ENCODE measurements around the gene ZCCHC14. TPM values are rescaled to one million over a fixed set of nuclear protein-coding genes. Genes with fewer than 3 reads are reported as not detected.

The ZCCHC14 gene
- total and polyA plus RNA-seq, 2 donors (not counting 1 experiment from before 2014, with no cell fraction given), result 0.70 to 4.4 TPM

DNA sequence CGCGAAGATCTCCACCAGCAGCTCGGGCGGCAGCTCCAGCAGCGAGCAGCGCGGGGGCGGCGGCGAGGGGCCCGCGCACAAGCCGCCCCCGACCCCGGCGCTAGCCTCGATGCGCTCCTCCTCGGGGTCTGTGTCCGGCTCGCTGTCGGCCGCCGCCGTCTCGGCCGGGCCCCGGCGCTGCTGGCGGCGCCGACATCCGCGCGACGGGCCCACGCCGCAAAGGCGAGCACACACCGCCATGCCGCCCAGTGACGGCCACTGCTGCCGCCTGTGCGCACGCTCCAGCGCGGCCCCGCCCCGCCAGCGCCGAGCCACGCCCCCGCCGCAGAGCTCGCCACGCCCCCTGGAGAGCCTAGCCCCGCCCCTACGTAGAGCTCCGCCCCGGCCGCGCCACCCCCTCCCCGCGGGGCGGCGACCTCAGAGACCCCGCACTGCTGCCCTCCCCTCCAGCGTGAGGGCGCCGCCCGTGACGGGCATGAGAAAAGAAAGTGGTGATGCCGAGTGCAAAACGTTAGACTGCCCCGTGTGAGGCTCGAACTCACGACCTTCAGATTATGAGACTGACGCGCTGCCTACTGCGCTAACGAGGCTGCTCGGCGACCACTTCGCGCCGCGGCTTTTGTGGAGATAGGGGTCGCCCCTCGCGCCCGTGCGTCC lies 109.2 kb downstream of the ZCCHC14 start, which contains the start of gene FBXO31:
Gene FBXO31 (minus strand): TSS at position 272 of the 657 bp plus-strand sequence. CDS start 32 bp downstream, at position 240.
- Histone ChIP-seq H3K9me3 (ENCODE audit: control extremely low read depth in 1 of 3, control insufficient read depth in 2 of 3, insufficient read depth in 1 of 3, low read length in 2 of 3) (peaks cover 0 to 2% (median 0%) of the 10 kb centered on the region in 3 donors), H3K9ac (ENCODE audit: low read length) (peak within 1 kb of the TSS; percentile 70), H3K4me3 (ENCODE audit: control extremely low read depth in 1 of 5, extremely low read depth in 1 of 5, insufficient read depth in 1 of 5, low read depth in 2 of 5, low read length in 4 of 5) (peak within 1 kb of the TSS; percentile 60 to 83 (median 75)), H3K27me3 (replicated peaks in 1 of 4; ENCODE audit: control extremely low read depth in 1 of 4, control insufficient read depth in 3 of 4, insufficient read depth in 4 of 4, low read length in 3 of 4) (no peaks in the 10 kb centered on the region), H3K4me2 (replicated peaks; ENCODE audit: low read depth, low read length, poor library complexity, severe bottlenecking) (peak within 1 kb of the TSS; percentile 84), H3K4me1 (ENCODE audit: control insufficient read depth in 2 of 2, insufficient read depth in 2 of 2, low read length in 2 of 2) (peaks cover 47 to 54% of the 10 kb centered on the region in 2 donors), H3K27ac (ENCODE audit: low read length in 2 of 2) (peak within 1 kb of the TSS; percentile 76 to 82), H3K36me3 (replicated peaks in 1 of 2; ENCODE audit: control extremely low read depth in 1 of 2, control insufficient read depth in 1 of 2, extremely low read depth in 1 of 2, insufficient read depth in 2 of 2, low read length in 1 of 2) (no peaks in the 10 kb centered on the region), H4K20me1 (ENCODE audit: control insufficient read depth, insufficient read depth, low read length, poor library complexity, severe bottlenecking) (peaks cover 27% of the 10 kb centered on the region), H3K79me2 (ENCODE audit: control insufficient read depth, insufficient read depth, low read length) (peaks cover 42% of the 10 kb centered on the region), H2AFZ (ENCODE audit: insufficient read depth, low read depth, low read length, poor library complexity, severe bottlenecking) (peak within 1 kb of the TSS; percentile 87)
- Mint-ChIP-seq H3K27ac (peak within 1 kb of the TSS; percentile 100), H3K27me3 (no peaks in the 10 kb centered on the region), H3K4me3 (peak within 1 kb of the TSS; percentile 97), H3K9me3 (ENCODE audit: insufficient read depth) (peaks cover 3% of the 10 kb centered on the region), H3K4me1 (peaks cover 65% of the 10 kb centered on the region)
- intact Hi-C loops (cut with micrococcal nuclease), result loop anchor here (1.0 to 10.0 kb wide), 3 partner anchors 9 to 1829 kb away; partner anchors contain the start of genes MAP1LC3B and MTHFSD
- ChIA-PET POLR2A (interaction anchor here (0.6 to 2.9 kb wide), 3 partner anchors 10 to 317 kb away, joined by 3 to 23 read pairs (median 9); partner anchors contain the start of genes C16orf95 and MAP1LC3B), CTCF (interaction anchor here (1.0 to 4.3 kb wide), 6 partner anchors 10 to 253 kb away, joined by 3 to 52 read pairs (median 6); partner anchors contain the start of genes C16orf95 and MAP1LC3B)
- ATAC-seq (ENCODE audit: low read depth) (peak; percentile 72), DNase-seq (peak; percentile 94)
- WGBS (ENCODE audit: insufficient coverage), result under 1% methylated on average over 87 of the region's 92 CpGs
- no peak for TF ChIP-seq EZH2 (IDR thresholded peaks at IDR 0.05; ENCODE audit: borderline replicate concordance, insufficient read depth, low read depth, low read length, poor library complexity, severe bottlenecking)
- TF ChIP-seq, protein P1, sequence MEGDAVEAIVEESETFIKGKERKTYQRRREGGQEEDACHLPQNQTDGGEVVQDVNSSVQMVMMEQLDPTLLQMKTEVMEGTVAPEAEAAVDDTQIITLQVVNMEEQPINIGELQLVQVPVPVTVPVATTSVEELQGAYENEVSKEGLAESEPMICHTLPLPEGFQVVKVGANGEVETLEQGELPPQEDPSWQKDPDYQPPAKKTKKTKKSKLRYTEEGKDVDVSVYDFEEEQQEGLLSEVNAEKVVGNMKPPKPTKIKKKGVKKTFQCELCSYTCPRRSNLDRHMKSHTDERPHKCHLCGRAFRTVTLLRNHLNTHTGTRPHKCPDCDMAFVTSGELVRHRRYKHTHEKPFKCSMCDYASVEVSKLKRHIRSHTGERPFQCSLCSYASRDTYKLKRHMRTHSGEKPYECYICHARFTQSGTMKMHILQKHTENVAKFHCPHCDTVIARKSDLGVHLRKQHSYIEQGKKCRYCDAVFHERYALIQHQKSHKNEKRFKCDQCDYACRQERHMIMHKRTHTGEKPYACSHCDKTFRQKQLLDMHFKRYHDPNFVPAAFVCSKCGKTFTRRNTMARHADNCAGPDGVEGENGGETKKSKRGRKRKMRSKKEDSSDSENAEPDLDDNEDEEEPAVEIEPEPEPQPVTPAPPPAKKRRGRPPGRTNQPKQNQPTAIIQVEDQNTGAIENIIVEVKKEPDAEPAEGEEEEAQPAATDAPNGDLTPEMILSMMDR (IDR thresholded peaks at IDR 0.05), result no peak

All from B cell (primary cell).